Small intestine (tissue), 7 donors: Measurements from ENCODE around the gene RTP2. TPM values are rescaled to one million over a fixed set of nuclear protein-coding genes. Genes with fewer than 3 reads are reported as not detected.

Source experiments
- DNase-seq, 2 donors: peaks; one replicate each; pipeline versions ENCODE4 v3.0.0 to v3.0.0-alpha.2; 2013
- FAIRE-seq: peaks from 2 replicates; lab custom pipeline; 2012; peaks lifted over from hg19 to GRCh38; lab: Jason Lieb, UNC
- H3K27ac ChIP-seq, 3 donors: one replicate each; pipeline ENCODE4 v1.5.1; 2013; ENCODE audit warnings: low read length in 2 of 3, mild to moderate bottlenecking in 2 of 3, control low read depth in 1 of 3, inconsistent platforms in 1 of 3, low read depth in 1 of 3, moderate library complexity in 1 of 3
- H3K27me3 ChIP-seq, 3 donors: one replicate each; pipeline ENCODE4 v1.6.1; 2013; ENCODE audit warnings: low read length in 3 of 3, inconsistent platforms in 1 of 3; ENCODE audit not compliant: control insufficient read depth in 3 of 3, insufficient read depth in 3 of 3
- H3K36me3 ChIP-seq, 3 donors: one replicate each; pipeline ENCODE4 v1.6.1; 2013; ENCODE audit warnings: low read length in 3 of 3, inconsistent platforms in 1 of 3, low read depth in 1 of 3, mild to moderate bottlenecking in 1 of 3, moderate library complexity in 1 of 3; ENCODE audit not compliant: control insufficient read depth in 3 of 3, insufficient read depth in 2 of 3
- H3K4me1 ChIP-seq, 3 donors: one replicate each; pipeline ENCODE4 v1.6.1; 2013; ENCODE audit warnings: low read length in 2 of 3, inconsistent platforms in 1 of 3, low read depth in 1 of 3, mild to moderate bottlenecking in 1 of 3, moderate library complexity in 1 of 3; ENCODE audit not compliant: control insufficient read depth in 3 of 3, insufficient read depth in 2 of 3
- H3K4me3 ChIP-seq, 3 donors: one replicate each; pipeline ENCODE4 v1.5.1; 2013; ENCODE audit warnings: low read length in 3 of 3, control low read depth in 1 of 3, inconsistent platforms in 1 of 3, low read depth in 1 of 3, mild to moderate bottlenecking in 1 of 3, moderate library complexity in 1 of 3
- H3K9me3 ChIP-seq, 2 donors: one replicate each; pipeline ENCODE4 v1.6.1; 2013; ENCODE audit warnings: low read depth in 1 of 2, low read length in 1 of 2; ENCODE audit not compliant: control insufficient read depth in 2 of 2, insufficient read depth in 1 of 2
- WGBS, 3 donors: extraction: QIAGEN DNeasy Blood & Tissue Kit; methylation state at CpG; one replicate each; pipeline ENCODE4 v1.1.7; 2013; 5-methylcytosine and 5-hydroxymethylcytosine counted together
- polyA plus RNA-seq, 4 donors: library from polyadenylated mRNA; stranded (reverse) in 3 of 4; unstranded in 1 of 4; fragments of 200-250 nt in 3 of 4; fragments of 120-200 nt in 1 of 4; gene quantifications; one replicate each; pipeline versions ENCODE4 v1.2.1 to v1.2.3, GENCODE V29; 2013
- donor health status: healthy with polysubstance abuse.
- donor health status: control.
- donor health status: control.
- donor health status: Bipolar disorder and iron deficiency.
- donor health status: healthy.

RTP2 gene
- polyA plus RNA-seq, 4 donors: not detected

GRCh38 chr3:187745201-187746058 lies 43.1 kb upstream of the RTP2 start, which contains the start of gene BCL6:
BCL6 (minus strand) TSS chr3:187745468; CDS start chr3:187733693, 11,775 bp downstream.
- Histone ChIP-seq H3K27me3 (no peaks in the 10 kb centered on the region), H3K4me1 (peaks cover 0 to 45% (median 3%) of the 10 kb centered on the region in 3 donors), H3K9me3 (no peaks in the 10 kb centered on the region), H3K27ac (peak within 1 kb of the TSS; percentile 96 to 98 (median 96)), H3K4me3 (peak within 1 kb of the TSS; percentile 46 to 81 (median 76)), H3K36me3 (no peaks in the 10 kb centered on the region)
- WGBS, 3 donors: 0 to 1% (median 0%) methylated on average over 40 of the region's 40 CpGs
- peak; percentile 98 for DNase-seq
- FAIRE-seq: no peak

DNA sequence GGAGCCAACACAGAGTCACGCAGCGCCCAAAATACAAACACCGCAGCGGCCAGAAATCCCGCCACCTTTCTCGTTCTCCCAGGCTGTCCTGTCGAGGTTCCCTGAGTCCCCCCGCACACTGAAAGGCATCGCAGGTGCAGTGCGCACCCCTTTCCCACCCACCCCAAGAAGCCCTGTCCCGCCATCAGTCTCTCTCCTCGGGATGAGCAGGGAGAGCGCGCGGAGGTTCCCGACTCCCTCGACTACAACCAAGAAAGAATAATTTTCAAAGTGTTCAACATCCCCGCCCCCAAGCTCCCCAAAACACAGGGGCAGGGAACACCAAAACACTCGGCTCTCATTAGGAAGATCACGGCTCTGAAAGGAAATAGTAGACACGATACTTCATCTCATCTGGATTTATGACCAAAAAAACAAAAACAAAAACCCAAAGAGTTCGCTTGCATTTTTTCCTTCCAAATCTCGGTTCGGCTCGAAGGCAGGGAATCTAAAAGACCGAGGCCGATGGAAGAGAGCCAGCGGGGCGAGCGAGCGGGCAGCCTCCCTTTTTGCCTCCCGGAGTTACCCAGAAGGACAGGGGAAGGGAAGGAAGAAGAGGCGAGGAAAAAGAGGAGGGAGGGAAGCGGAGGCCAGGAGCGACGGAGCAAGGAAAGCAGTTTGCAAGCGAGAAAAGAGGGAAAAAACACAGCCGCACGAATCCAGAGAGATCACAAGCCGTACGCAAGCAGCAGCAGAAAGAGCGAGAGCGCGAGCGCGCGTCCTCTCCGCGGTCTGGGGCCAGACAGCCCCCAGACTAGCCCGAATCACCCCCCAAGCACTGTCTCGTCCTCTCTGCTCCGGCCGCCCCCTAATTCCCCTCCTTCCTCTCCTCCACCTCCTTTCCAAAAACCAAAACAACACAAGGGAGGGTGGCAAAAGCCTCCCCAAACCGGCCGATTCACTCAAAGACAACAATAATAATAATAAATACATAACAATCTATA lies 42.1 kb upstream of the RTP2 start:
- Histone ChIP-seq H3K27ac (peak overlapping the region; percentile 96 to 98 (median 96)), H3K4me3 (peak overlapping the region; percentile 46 to 81 (median 76)), H3K27me3 (no peaks in the 10 kb centered on the region), H3K36me3 (no peaks in the 10 kb centered on the region), H3K4me1 (peaks cover 0 to 45% (median 3%) of the 10 kb centered on the region in 3 donors), H3K9me3 (no peaks in the 10 kb centered on the region)
- WGBS, 3 donors: 0 to 1% (median 0%) methylated on average over 53 to 55 of the region's 55 CpGs
- DNase-seq (peak; percentile 52 to 86), FAIRE-seq (no peak)

- no peak for FAIRE-seq
- H3K4me3 ChIP-seq: peak overlapping the region; percentile 46 to 81 (median 76)
- 1 to 4% (median 2%) methylated on average over 45 of the region's 45 CpGs for WGBS, 3 donors
- no peaks in the 10 kb centered on the region for H3K27me3 ChIP-seq
- H3K9me3 ChIP-seq: no peaks in the 10 kb centered on the region
- peak; percentile 47 to 72 for DNase-seq
- no peaks in the 10 kb centered on the region for H3K36me3 ChIP-seq
- H3K4me1 ChIP-seq: peaks cover 0 to 35% (median 0%) of the 10 kb centered on the region in 3 donors
- peak overlapping the region; percentile 96 to 98 (median 96) for H3K27ac ChIP-seq
Measured at GRCh38 chr3:187743195-187744141, 41.1 kb upstream of the RTP2 start.

DNA sequence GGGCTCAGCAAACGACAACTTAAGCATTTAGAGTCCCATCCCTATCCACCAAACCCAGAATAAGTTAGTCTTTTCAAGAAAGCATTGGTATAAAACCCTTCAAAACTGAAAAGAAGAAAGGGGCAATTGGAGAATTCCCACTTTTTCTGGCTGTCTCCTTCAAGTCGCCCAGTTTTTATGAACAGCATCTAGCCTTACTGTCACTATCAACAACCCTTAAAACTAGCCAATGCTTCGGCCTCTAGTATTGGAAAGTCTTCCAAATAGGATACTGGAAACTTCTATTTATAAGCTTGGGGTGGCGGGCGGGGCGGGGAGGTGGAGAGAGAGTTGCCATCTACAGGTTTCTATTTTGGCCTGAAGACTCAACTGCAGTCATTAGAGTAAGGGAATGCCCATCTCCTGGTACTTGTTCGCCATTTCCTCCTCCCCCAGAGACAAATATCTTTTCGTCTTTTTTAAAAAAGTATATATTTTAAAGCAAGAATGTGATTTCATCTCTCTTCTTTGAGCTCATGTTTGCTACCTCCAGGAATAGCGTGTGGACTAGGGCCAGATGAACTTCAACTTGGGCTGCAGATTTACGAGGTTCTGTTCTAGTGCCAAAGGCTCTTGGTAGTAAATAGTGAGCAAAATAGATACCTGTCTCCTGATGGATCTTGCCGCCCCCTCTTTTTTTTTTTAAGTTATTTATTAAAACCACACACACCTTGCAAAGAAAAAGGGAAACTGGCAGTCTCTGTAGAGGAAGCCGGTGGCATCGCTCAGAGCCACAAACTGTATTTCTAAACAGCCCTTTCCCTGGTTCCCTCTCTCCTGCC lies 40.2 kb upstream of the RTP2 start:
- Histone ChIP-seq H3K36me3 (no peaks in the 10 kb centered on the region), H3K27me3 (no peaks in the 10 kb centered on the region), H3K27ac (peak overlapping the region in 2 of 3 donors; percentile 74 to 98), H3K9me3 (no peaks in the 10 kb centered on the region), H3K4me1 (peaks cover 0 to 26% (median 0%) of the 10 kb centered on the region in 3 donors), H3K4me3 (peak overlapping the region in 2 of 3 donors; percentile 40 to 76)
- DNase-seq: peak; percentile 39 to 49
- 12 to 36% (median 20%) methylated on average over 13 of the region's 13 CpGs for WGBS, 3 donors
- no peak for FAIRE-seq

- WGBS, 3 donors: 0 to 1% (median 0%) methylated on average over 35 of the region's 35 CpGs
- Histone ChIP-seq H3K27me3 (peaks cover 0 to 4% (median 0%) of the 10 kb centered on the region in 3 donors), H3K9me3 (no peaks in the 10 kb centered on the region), H3K36me3 (no peaks in the 10 kb centered on the region), H3K27ac (peak overlapping the region in 2 of 3 donors; percentile 53 to 97), H3K4me1 (peaks cover 0 to 24% (median 0%) of the 10 kb centered on the region in 3 donors), H3K4me3 (peak overlapping the region; percentile 50 to 83 (median 68))
- DNase-seq (peak; percentile 66 to 85), FAIRE-seq (no peak)
Measured at GRCh38 chr3:187741403-187742350, 39.3 kb upstream of the RTP2 start.

GRCh38 chr3:187740421-187741399 lies 38.4 kb upstream of the RTP2 start:
- FAIRE-seq: no peak
- peak; percentile 43 to 84 for DNase-seq
- 1 to 2% (median 1%) methylated on average over 39 of the region's 39 CpGs for WGBS, 3 donors
- no peaks in the 10 kb centered on the region for H3K9me3 ChIP-seq
- peaks cover 0 to 5% (median 0%) of the 10 kb centered on the region in 3 donors for H3K27me3 ChIP-seq
- peaks cover 0 to 24% (median 0%) of the 10 kb centered on the region in 3 donors for H3K4me1 ChIP-seq
- no peaks in the 10 kb centered on the region for H3K36me3 ChIP-seq
- peak overlapping the region; percentile 50 to 83 (median 68) for H3K4me3 ChIP-seq
- H3K27ac ChIP-seq: peak overlapping the region; percentile 65 to 97 (median 79)
